Measurements from ENCODE around the gene CDH4.

DNA sequence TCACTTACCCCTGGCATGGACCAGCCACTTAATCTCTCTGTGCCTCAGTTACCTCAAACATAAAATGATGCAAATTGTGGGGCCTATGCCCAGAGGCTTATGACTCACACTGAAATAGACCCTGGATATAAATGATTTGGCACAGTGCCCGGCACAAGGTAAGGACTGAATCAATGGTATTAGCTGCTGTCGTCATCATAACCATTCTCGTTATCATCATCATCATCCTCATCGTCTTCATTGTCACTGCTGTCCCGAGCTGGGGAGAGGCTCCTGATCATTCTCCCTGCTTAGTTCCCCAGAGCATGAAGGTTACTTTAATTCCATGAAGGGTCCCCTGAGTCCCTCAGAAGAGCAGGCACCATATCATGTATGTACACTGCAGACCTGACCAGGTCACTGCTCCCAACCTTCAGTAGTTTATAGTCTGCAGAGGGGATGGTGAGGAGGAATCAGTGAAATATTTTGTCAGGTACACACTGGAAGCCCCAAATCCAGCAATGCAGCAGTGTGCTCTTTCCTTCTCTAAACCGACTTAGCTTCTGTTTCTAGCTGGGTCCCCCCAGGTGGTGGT, 664.3 kb downstream of the CDH4 start:
- TF ChIP-seq, protein P1, sequence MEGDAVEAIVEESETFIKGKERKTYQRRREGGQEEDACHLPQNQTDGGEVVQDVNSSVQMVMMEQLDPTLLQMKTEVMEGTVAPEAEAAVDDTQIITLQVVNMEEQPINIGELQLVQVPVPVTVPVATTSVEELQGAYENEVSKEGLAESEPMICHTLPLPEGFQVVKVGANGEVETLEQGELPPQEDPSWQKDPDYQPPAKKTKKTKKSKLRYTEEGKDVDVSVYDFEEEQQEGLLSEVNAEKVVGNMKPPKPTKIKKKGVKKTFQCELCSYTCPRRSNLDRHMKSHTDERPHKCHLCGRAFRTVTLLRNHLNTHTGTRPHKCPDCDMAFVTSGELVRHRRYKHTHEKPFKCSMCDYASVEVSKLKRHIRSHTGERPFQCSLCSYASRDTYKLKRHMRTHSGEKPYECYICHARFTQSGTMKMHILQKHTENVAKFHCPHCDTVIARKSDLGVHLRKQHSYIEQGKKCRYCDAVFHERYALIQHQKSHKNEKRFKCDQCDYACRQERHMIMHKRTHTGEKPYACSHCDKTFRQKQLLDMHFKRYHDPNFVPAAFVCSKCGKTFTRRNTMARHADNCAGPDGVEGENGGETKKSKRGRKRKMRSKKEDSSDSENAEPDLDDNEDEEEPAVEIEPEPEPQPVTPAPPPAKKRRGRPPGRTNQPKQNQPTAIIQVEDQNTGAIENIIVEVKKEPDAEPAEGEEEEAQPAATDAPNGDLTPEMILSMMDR (conservative IDR thresholded peaks at IDR 0.05; ENCODE audit: low read length), result no peak
- TF ChIP-seq EZH2phosphoT487 (IDR thresholded peaks at IDR 0.05; ENCODE audit: borderline replicate concordance, low read depth, low read length), result no peak

Measured in OCI-LY7 (cell line).